GM18870 (cell line): Measurements from ENCODE around the gene DCDC2B.

Source experiments
- ATAC-seq: cut with Tn5 transposase; IDR thresholded peaks from one replicate; pipeline ENCODE4 v1.9.1; 2021; ENCODE audit warnings: moderate library complexity; ENCODE audit not compliant: unreplicated experiment

Gene DCDC2B

DNA sequence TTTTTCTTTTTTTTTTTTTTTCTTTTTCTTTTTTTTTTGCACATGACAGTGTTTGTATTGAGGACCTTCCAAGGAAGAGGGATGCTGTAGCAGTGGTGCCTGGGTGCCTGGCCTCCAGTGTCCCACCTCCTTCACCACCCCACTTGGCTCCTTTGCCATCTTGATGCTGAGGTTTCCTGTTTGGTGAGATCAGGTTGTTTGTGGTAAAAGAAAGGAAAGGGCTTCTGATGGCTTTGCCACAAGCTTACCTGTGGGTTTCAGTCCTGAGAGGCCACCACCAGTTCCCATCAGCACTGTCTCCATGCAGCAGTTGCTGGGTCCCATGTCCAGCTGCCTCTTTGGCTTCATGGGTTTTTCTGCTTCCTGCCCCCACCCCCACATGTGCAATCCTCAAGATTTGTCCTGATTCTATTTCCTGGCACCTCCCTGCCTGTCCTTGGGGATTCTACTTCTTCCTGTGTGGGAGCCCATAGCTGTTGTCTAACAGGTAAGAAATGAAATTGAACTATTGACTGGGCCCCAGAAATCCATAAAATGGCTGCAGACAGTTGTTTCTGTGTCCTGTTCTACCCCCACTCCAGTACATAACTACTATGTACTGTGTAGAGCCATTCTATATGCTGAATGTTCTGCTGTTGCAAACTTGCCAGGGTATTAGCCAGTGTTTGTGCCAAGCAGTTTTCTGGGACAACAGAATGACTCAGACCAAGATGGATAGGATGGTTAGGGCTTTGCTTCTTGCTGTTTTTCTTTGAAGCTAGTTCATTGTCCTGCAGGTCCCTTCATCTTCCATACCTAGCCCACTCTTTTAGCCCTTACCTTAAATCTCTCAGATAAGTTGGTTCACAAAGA is 12.7 kb upstream of the DCDC2B start:
- no peak for ATAC-seq

DNA sequence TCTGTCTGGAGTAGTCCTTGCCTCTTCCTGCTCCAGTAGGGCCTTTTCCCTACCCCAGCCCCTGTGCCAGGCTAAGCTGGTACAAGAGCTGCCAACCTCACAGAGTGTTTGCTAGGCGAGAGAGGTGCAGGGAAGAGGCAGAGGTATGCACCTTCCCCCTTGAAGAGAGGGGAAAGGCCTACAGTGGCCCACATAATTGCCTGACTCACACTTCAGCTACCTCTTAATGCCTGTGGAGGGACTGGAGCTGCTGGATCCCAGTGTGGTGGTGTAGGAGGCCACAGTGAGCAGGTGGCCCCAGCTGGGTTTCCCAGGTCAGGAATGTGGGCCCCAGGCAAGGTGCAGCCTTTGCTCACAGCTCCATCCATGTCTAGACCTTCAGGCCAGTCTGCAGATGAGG is 11.8 kb upstream of the DCDC2B start:
- no peak for ATAC-seq

DNA sequence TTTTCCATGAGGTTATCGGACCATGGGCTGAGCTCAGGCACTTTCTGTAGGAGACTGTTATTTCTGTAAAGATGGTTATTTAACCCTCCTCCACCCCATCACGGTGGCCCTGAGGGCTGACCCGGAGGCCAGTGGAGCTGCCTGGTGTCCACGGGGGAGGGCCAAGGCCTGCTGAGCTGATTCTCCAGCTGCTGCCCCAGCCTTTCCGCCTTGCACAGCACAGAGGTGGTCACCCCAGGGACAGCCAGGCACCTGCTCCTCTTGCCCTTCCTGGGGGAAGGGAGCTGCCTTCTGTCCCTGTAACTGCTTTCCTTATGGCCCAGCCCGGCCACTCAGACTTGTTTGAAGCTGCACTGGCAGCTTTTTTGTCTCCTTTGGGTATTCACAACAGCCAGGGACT is 11.1 kb upstream of the DCDC2B start:
- no peak for ATAC-seq

DNA sequence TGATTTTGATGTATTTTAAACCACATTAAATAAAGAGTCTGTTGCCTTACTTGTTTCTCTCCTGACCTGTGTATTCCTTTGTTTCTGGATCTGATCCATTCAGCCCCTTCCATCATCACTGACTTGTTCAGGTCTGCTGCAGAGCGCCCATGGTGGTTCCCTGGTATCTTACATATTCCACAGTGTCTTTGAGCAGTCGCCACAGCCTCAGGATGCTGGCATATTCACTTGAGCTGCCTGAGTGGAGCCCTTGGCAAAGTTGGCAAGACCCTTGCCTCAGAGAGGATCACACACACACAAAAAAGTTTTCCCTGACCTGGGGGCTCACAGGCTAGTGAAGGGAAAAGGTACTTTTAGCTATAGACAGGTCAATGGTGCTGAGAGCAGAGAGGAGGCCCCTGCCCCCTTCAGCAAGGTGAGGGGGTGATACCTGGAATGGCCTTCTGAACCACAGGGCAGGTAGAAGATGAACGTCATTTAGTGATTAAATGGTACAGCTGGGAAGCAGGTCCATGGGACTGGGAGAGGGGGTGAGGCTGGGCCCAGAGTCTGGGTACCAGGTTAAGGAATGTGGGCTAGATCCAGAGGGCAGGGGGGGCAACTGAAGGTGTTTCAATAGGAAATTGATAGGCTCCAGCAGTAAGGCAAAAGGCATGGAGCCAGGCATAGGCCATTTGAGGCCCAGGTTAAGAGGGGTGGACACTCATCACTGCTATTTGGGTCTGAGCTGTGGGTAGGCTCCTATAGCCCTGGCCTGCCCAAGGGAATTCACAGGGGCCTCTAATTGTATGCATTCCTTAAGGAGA is 10.4 kb upstream of the DCDC2B start:
- no peak for ATAC-seq

DNA sequence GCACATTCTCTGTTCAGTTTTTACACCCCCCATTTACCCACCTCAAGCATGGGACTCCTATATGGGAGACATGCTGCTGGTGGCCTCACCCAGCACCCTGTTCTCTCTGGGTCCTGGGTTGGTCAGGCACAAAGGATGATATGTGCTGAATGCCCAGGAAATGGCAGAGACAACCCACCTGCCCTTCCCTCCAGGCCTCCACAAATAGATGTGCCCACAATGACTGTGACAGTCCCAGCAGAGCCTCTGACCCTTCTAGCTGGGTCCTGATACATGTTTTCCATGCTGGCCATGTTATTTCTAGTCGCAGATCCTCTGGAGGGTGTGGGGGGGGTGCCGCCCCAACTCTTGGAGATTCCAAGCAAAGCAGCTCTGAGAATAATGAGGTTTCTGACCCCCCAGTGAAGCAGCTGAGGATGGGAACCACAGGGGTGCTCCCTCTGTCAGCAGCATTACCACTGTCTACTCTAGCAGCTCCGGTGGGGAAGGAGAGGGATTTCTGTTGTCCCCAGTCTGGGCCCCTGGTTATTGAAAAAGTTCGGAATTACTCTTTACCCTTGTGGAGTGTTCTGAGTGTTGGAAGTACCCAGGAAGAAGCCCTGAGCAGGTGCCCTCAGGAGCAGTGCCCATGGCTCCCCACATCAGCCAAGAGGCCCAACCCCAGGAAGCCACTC is 9.7 kb upstream of the DCDC2B start:
- ATAC-seq, result no peak

DNA sequence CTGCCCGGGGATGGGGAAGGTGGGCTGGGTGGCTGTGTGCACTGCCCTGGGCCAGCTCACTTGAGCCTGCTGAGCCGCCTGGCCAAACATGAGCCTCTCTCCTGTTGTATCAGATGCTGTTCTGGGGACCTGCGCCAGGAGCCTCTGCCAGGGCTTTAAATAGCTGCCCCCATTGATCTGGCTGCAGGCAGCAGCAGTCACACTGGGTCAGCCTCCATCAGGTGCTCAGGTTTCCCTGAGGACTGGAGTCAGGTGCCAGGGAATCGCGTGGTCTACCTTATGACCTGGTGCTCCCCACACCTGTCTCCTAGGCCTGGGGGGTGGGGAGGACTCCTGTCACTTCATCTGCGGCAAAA is 9.2 kb upstream of the DCDC2B start:
- ATAC-seq, result no peak

DNA sequence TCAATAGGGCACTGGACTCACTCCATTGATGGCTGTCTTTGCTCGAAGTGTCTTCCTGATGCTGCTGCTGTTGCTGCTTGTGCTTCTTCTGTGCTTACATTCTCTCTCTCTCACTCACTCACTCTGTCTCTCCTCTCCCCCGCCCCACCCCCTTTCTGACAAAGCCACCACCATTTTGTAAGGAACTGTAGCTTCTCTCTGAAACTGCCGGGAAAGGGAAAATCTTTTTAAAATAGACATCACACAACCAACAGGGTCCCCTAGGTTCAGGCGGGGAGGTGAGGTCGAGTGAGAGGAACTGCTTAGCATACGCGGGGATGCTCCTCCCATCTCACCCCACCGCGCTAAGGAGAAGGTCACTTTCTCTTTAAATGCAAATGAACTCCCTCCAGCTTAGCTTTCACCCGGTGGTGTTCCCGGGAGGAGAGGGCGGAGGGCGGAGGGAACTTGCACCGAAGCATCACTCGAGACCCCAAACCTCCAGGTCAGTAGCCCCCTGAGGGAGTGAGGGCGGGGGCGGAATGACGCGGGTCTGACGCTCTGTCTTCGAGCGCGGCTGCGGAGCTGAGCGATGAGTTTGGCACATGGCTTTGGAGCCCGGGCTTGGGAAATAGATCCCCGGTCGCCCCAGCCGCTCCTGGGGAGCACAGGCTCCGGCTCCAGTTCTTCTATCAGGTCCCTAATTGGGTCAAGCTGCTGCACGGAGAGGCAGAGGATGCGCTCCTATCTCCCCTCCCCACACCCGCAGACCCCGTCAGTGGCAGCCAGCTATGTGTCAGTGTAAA is 8.5 kb upstream of the DCDC2B start, which contains the start of gene CCDC28B:
CCDC28B (plus strand) TSS at position 370 of the 785 bp plus-strand sequence. CDS start 1,341 bp downstream, outside the sequence.
- ATAC-seq, result no peak

DNA sequence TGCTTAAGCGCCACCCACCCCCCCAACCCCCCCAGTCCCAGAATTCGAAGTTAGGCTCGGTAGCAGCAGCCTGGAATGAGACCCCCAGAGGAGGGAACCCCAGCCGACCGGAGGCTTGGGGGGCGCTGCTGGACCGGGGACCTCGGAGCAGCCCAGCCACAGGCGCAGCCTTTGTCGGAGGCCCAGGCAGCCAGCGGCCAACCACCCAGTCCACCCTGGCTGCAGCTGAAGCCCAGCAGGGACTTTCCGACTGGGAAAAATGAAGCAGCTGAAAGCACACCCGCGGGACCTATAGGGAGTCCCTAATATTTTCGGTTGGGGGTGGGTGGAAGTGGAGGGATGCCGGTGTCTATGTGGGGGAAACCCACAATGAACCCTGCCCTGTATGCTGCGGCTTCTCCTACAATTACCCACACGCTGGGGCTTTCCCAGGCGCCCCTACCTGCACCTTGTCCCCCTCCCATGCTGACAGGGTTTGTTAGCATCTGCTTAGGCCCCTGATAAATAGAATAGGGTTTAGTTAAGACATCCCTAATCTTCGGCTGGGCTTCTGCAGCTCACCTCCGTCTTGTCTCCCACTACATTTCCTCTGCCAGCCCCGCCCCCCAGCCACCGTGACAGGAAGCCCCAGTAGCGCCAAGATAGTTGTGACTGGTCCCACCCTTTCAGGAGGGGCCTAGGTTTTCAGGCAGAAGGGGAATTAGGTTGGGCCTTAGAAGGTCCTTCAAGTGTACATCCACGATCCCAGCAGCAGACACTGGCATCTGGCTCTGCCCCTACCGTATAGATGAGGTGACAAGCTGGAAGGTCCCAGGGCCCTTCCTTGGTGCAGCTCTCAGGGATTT is 7.7 kb upstream of the DCDC2B start:
- peak; percentile 45 for ATAC-seq

DNA sequence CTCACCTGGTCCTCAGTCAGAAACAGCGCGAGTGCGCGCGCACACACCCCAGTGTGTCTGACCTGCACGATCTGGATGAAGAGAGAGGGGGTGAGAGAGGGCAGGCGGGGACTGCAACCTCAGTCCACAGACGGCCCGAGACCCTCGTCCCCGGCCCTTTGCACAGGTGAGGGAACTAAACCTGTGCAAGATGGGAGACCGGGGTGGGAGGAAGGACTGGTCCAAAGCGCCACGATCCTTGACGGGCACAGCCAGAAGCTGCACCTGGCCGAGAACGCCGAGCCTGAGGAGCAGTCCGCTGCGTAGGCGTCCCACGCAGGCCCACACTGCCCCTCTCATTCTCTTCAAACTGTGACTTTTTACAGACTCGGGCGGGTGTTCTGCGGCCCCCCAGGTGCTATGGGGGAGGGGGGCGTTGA is 3.9 kb upstream of the DCDC2B start:
- ATAC-seq, result no peak

DNA sequence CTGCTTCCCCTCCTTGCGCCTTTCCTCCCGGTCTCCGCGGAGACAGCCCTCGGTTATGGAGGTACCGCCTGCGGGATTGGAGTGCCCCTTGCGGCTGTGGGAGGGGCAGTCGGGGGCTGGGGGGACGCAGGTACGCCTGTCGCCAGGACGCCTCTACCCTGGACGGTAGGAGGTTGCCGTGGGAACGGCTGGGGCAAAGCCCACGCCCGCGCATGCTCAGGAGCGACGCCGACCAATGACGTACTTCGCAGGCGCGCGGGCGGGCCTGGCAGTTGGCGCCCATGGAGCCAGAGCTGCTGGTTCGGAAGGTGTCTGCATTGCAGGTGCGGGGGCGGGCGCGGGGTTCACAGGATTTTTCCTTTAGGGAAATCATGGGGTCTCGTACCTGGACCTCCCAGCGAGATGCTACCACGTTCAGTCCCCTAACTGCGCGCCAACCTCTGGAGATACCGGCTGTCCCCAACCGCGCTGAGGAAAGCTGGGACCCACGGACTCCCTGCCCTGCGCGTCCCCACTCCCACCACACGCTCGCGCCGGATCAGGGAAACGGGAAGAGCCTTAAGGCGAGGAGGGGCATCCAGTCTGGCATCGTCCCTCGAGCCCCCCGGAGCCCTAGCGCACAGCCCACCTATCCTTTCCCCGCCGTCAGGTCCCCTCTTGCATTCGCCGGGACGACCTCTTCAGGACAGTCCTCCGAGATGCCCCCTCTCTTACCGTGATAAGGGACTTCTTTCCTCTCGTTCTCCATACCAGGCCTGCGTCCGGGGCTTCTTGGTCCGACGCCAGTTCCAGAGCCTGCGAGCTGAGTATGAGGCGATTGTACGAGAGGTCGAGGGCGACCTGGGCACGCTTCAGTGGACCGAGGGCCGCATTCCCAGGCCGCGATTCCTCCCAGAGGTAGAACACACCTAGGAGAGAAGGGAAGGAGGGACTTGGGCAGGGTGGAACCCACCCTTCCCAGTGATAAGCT is 3.2 kb upstream of the DCDC2B start, which contains the start of gene IQCC:
IQCC (plus strand) TSS at position 271 of the 970 bp plus-strand sequence; CDS start at position 282, 11 bp downstream.
- no peak for ATAC-seq

DNA sequence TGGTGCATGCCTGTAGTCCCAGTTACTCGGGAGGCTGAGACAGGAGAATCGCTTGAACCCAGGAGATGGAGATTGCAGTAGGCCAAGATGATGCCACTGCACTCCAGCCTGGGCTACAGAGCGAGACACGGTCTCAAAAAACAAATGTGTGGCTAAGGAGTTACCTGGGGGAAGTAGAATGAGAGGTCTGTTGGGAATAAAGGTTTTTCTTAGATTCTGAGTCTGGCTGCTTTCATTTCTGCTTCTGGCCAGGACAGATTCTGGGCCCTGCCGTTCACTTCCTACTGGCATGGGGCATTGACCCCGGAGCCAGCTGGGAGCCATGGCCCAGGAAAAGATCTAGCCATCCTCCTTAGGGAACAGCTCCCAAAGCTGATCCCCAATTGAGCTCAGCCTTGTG is 420 bp upstream of the DCDC2B start:
- no peak for ATAC-seq

DNA sequence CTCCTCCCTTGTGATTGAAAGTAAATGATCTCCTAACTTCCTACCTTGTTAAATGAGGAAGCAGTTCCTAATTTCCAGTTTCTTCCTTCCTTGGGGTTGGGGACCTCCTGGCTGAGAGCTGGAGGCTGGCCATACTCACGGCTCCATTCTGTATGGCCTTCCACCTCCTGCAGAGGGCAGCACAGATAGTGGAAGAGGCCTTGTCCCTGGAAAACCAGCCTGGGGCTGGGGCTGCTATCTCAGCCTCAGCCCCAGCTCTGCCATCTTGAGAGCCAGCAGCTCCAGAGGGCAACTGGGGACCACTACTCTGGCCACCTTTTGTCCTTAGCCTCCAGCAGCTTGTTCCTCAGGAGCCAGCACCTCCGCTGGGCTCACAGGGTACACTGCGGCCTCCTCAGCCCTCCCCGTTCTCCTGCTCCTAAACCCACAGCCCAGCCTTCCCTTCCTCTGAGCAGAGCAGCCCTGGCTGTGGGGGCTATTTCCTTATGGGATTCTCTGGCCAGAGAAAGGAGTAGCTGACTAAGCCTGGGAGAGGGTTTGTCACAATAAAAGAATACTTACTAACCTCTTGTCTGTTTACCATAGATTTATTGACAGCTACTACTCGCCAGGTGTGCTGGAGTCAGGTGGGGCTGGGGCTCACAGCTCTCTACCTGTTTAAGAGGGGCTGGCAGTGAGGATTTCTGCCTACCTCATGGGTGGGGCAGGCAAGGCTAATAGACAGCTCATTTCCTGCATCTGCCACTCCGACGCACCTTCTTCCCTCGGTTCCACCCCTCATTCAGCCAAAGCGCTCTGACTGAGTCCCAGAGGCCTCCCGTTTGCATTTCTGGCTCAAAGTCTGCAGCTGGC is 7.0 kb downstream of the DCDC2B start:
- ATAC-seq, result no peak

DNA sequence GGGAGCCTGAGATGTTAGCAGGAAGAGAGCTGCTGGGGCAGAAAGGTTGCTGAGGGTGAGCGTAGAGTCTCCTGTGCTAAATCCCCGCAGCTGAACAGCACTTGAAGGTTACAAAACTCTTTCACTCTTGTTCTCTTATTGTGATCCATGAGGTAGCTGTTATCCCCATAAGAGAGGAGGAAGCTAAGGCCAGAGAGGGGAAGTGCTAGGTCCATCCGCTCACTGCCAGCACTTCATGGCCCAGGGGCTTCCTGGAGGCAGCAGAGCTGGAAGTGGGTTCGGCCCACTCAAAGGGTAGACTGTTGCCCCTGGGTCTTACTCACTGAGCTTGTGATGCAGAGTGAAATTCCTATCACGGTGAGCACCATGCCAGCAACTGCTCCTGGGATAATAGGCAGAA is 7.7 kb downstream of the DCDC2B start:
- ATAC-seq, result no peak

DNA sequence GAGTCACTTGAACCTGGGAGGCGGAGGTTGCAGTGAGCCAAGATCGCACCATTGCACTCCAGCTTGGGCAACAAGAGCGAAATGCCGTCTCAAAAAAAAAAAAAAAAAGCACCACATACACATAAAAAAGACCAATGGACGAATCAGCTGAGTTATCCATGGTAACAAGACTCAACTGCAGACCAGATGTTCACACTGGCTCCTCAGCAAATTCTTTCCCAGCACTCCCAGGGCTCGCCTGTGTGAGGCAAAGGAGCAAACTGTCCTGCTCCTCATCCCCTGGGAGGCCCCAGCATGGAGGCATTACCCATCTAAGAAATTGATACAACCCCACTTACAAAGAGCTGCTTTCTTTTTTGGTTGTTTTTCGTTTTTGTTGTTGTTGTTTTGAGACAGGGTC is 10.1 kb downstream of the DCDC2B start:
- no peak for ATAC-seq

DNA sequence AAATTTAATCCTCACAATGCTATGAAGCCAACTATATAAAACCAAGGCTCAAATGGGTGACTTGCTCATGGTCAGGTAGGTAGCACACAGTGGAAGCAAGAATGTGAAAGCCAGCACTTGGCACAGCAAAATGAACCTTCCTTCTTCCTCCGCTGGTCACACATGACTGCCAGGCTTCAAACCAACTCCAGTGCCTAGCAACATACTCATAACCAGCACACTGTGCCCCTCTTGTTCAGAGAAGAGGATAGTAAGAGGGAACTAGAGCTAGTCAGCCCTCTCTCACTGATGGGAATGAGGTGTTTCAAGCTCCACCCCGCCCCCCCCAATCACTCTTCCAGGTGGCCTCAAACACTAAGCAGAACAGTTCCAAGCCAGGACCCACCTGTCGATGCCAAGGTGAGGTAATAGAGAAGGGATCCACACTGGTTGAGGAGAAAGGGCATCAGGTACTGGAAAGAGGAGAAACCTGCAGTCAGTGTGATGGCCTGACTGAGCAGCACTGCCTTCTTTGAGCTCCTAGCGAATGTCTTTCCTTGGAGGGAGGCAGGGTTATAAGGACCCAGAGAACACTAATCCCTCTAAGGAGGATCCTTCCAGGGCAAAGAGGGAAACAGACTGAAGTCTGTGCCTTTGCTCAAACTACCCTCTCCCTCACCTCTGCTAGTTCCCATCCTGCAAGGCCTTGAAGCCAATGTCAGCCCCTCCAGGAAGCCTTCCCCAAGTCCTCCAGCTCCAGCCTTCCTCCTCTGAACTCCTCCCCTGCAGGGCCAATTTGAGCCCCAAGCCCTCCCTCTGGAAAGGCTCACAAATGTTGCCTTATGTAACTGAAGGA is 12.1 kb downstream of the DCDC2B start:
- no peak for ATAC-seq

DNA sequence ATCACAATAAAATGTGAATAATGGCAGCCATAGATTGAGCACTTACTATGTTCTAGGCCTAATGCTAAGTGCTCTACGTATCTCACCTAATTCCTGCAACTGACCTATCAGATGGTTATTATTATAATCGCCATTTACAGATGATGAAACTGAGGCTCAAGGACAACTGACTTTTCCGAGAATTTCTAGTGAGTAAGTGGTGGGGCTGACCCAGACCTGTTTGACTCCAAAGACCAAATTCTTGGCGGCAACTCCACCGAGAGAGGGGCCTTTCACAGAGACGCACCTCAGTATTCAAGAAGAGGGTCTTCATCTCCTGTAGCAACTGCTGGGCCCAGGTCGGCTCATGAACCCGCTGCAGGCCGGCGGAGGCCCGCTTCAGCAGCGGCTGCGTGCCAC is 12.7 kb downstream of the DCDC2B start:
- ATAC-seq, result no peak
